WTC11 (cell line): ENCODE data around the gene HJV. TPM values are rescaled to one million over a fixed set of nuclear protein-coding genes. Genes with fewer than 3 reads are reported as not detected.

Source experiments
- ATAC-seq: fragments of 200-7000 bp; cut with Tn5 transposase; 2 replicates; pipeline ENCODE4 v1.10.0; 2021; ENCODE audit warnings: mild to moderate bottlenecking, moderate library complexity
- CTCF ChIA-PET: fragments of 300-600 bp; sonication (Branson Sonifier 250); formaldehyde crosslinking; loops from one replicate; lab custom pipeline; 2021; ENCODE audit warnings: antibody characterized with exemption; lab: Charles Lee
- POLR2A ChIA-PET: fragments of 350-600 bp; sonication (Branson Sonifier 250); formaldehyde crosslinking; loops from one replicate; lab custom pipeline; 2021; ENCODE audit warnings: antibody characterized with exemption; lab: Charles Lee
- DNase-seq: peaks from one replicate; pipeline ENCODE4 v3.0.0; 2021; ENCODE audit warnings: low spot score
- H3K27ac Mint-ChIP-seq: 2 replicates; pipeline ENCODE4 v1.8.0; 2021; ENCODE audit warnings: mixed read lengths
- H3K27me3 Mint-ChIP-seq: 2 replicates; pipeline ENCODE4 v1.8.0; 2021; ENCODE audit warnings: low read depth, mild to moderate bottlenecking, moderate library complexity, mixed read lengths
- H3K36me3 Mint-ChIP-seq: 2 replicates; pipeline ENCODE4 v1.8.0; 2021; ENCODE audit warnings: mixed read lengths
- H3K4me1 Mint-ChIP-seq: 2 replicates; pipeline ENCODE4 v1.8.0; 2022; ENCODE audit warnings: mixed read lengths
- H3K4me3 Mint-ChIP-seq: 2 replicates; pipeline ENCODE4 v1.8.0; 2021; ENCODE audit warnings: mild to moderate bottlenecking, moderate library complexity, mixed read lengths
- H3K9me3 Mint-ChIP-seq: 2 replicates; pipeline ENCODE4 v1.8.0; 2021; ENCODE audit warnings: mixed read lengths
- AR ChIP-seq: fragments of 250-450 bp; sonication (Bioruptor Pico); IDR thresholded peaks from 2 replicates; pipeline ENCODE4 v1.9.0; 2021; ENCODE audit warnings: mild to moderate bottlenecking
- ATF1 ChIP-seq: sonication (generic); formaldehyde crosslinking; IDR thresholded peaks from 2 replicates; pipeline ENCODE4 v1.8.1; 2023; ENCODE audit warnings: mild to moderate bottlenecking, moderate library complexity, missing genetic modification reagents
- ETV6 ChIP-seq: sonication (generic); formaldehyde crosslinking; IDR thresholded peaks from 2 replicates; pipeline ENCODE4 v1.8.1; 2022; ENCODE audit warnings: mild to moderate bottlenecking, missing genetic modification reagents
- FOXJ3 ChIP-seq: sonication (generic); formaldehyde crosslinking; IDR thresholded peaks from 2 replicates; pipeline ENCODE4 v1.9.0; 2021; ENCODE audit warnings: missing genetic modification reagents, mild to moderate bottlenecking, borderline replicate concordance
- GRHL2 ChIP-seq: fragments of 250-450 bp; sonication (Bioruptor Pico); IDR thresholded peaks from 2 replicates; pipeline ENCODE4 v1.8.0; 2022; ENCODE audit warnings: mild to moderate bottlenecking, moderate library complexity; ENCODE audit not compliant: insufficient replicate concordance, severe bottlenecking
- HMGA2 ChIP-seq: fragments of 250-450 bp; sonication (Bioruptor Pico); IDR thresholded peaks from 2 replicates; pipeline ENCODE4 v1.4.0; 2021; ENCODE audit warnings: mild to moderate bottlenecking, moderate library complexity
- HMGXB4 ChIP-seq: sonication (generic); formaldehyde crosslinking; IDR thresholded peaks from 2 replicates; pipeline ENCODE4 v1.8.1; 2023; ENCODE audit warnings: mild to moderate bottlenecking, moderate library complexity, missing genetic modification reagents
- IRF2 ChIP-seq: sonication (generic); formaldehyde crosslinking; IDR thresholded peaks from 2 replicates; pipeline ENCODE4 v1.8.0; 2022; ENCODE audit warnings: low read depth, missing genetic modification reagents, borderline replicate concordance
- JUN ChIP-seq: sonication (generic); formaldehyde crosslinking; IDR thresholded peaks from 2 replicates; pipeline ENCODE4 v1.8.0; 2023; ENCODE audit warnings: mild to moderate bottlenecking, missing genetic modification reagents
- KAT7 ChIP-seq: sonication (generic); formaldehyde crosslinking; IDR thresholded peaks from 2 replicates; pipeline ENCODE4 v1.8.1; 2023; ENCODE audit warnings: missing genetic modification reagents, mild to moderate bottlenecking, borderline replicate concordance
- PREB ChIP-seq: sonication (generic); formaldehyde crosslinking; IDR thresholded peaks from 2 replicates; pipeline ENCODE4 v1.8.1; 2022; ENCODE audit warnings: mild to moderate bottlenecking, missing genetic modification reagents, moderate library complexity, borderline replicate concordance
- SP1 ChIP-seq: sonication (generic); formaldehyde crosslinking; conservative IDR thresholded peaks from 2 replicates; pipeline ENCODE4 v1.8.1; 2022; ENCODE audit warnings: missing genetic modification reagents
- STAT6 ChIP-seq: sonication (generic); formaldehyde crosslinking; conservative IDR thresholded peaks from 2 replicates; pipeline ENCODE4 v1.8.1; 2023; ENCODE audit warnings: mild to moderate bottlenecking, low read depth, missing genetic modification reagents, moderate library complexity
- TEAD4 ChIP-seq: sonication (generic); formaldehyde crosslinking; IDR thresholded peaks from 2 replicates; pipeline ENCODE4 v1.8.0; 2022; ENCODE audit warnings: mild to moderate bottlenecking, missing genetic modification reagents
- TP53 ChIP-seq: sonication (generic); formaldehyde crosslinking; IDR thresholded peaks from 2 replicates; pipeline ENCODE4 v1.8.1; 2023; ENCODE audit warnings: mild to moderate bottlenecking, missing genetic modification reagents
- ZBTB21 ChIP-seq: sonication (generic); formaldehyde crosslinking; IDR thresholded peaks from 2 replicates; pipeline ENCODE4 v1.8.1; 2023; ENCODE audit warnings: mild to moderate bottlenecking, missing genetic modification reagents, borderline replicate concordance
- ZNF121 ChIP-seq: sonication (generic); formaldehyde crosslinking; IDR thresholded peaks from 2 replicates; pipeline ENCODE4 v1.8.0; 2023; ENCODE audit warnings: missing genetic modification reagents
- ZNF219 ChIP-seq: sonication (generic); formaldehyde crosslinking; IDR thresholded peaks from 2 replicates; pipeline ENCODE4 v1.8.0; 2023; ENCODE audit warnings: missing genetic modification reagents, mild to moderate bottlenecking, borderline replicate concordance
- ZNF281 ChIP-seq: sonication (generic); formaldehyde crosslinking; IDR thresholded peaks from 2 replicates; pipeline ENCODE4 v1.8.0; 2023; ENCODE audit warnings: mild to moderate bottlenecking, missing genetic modification reagents
- ZNF317 ChIP-seq: sonication (generic); formaldehyde crosslinking; IDR thresholded peaks from 2 replicates; pipeline ENCODE4 v1.8.1; 2023; ENCODE audit warnings: low read depth, mild to moderate bottlenecking, moderate library complexity, missing genetic modification reagents, borderline replicate concordance
- ZNF416 ChIP-seq: fragments of 250-450 bp; sonication (Bioruptor Pico); IDR thresholded peaks from 2 replicates; pipeline ENCODE4 v1.9.0; 2021; ENCODE audit warnings: mild to moderate bottlenecking, inconsistent platforms
- ZNF671 ChIP-seq: fragments of 250-450 bp; sonication (Bioruptor Pico); IDR thresholded peaks from 2 replicates; pipeline ENCODE4 v1.8.0; 2021; ENCODE audit warnings: mild to moderate bottlenecking
- total RNA-seq: library from RNA; stranded (reverse); gene quantifications from 3 replicates; pipeline ENCODE4 v1.2.3, GENCODE V29; 2021

The HJV gene
- total RNA-seq, 1 experiment from 2014 or later, result 0.31 TPM

- TF ChIP-seq ZBTB21 (CRISPR knock-in tag) (no peak), FOXJ3 (CRISPR knock-in tag) (no peak), ZNF671 (no peak), KAT7 (no peak), TP53 (no peak), STAT6 (no peak), ZNF281 (CRISPR knock-in tag) (no peak), JUN (no peak), GRHL2 (CRISPR knock-in tag) (no peak)
Measured at GRCh38 chr1:145983206-145983675, 38.3 kb downstream of the HJV start (continued).

GRCh38 chr1:145982010-145982723, 39.4 kb downstream of the HJV start:
- Mint-ChIP-seq H3K9me3 (no peaks in the 10 kb centered on the region), H3K27ac (no peak overlapping the region), H3K27me3 (no peaks in the 10 kb centered on the region; the same call in none of the 2 replicates), H3K4me3 (no peak overlapping the region), H3K4me1 (peaks cover 32% of the 10 kb centered on the region), H3K36me3 (no peaks in the 10 kb centered on the region)
- DNase-seq (no peak), ATAC-seq (no peak)
- CTCF ChIA-PET, result interaction anchor here (1.0 to 1.2 kb wide), 2 partner anchors 25 to 90 kb away, joined by 4 read pairs; no protein-coding TSS in a partner anchor
- POLR2A ChIA-PET, result interaction anchor here (0.6 to 1.2 kb wide), 4 partner anchors 9 to 56 kb away, joined by 3 to 5 read pairs (median 4); partner anchors contain the start of genes ANKRD34A and POLR3GL
- no peak for TF ChIP-seq ZNF317
- TF ChIP-seq TEAD4, result no peak
- TF ChIP-seq IRF2 (CRISPR knock-in tag), result no peak
- TF ChIP-seq ATF1 (CRISPR knock-in tag), result no peak
- no peak for TF ChIP-seq ZNF416 (CRISPR knock-in tag)
- TF ChIP-seq HMGA2 (CRISPR knock-in tag), result no peak
- TF ChIP-seq ZNF121 (CRISPR knock-in tag), result no peak
- no peak for TF ChIP-seq ETV6 (CRISPR knock-in tag)
- TF ChIP-seq PREB (CRISPR knock-in tag), result no peak
- no peak for TF ChIP-seq HMGXB4 (CRISPR knock-in tag)
- no peak for TF ChIP-seq SP1 (CRISPR knock-in tag)
- no peak for TF ChIP-seq AR
- TF ChIP-seq ZNF219 (CRISPR knock-in tag), result no peak
- TF ChIP-seq ZBTB21 (CRISPR knock-in tag), result no peak
- TF ChIP-seq TP53, result no peak
